ENCODE results near the gene AWAT2.
"Not testable (repeated sequence)": the region's sequence is repeated elsewhere in the genome, so short reads cannot be mapped to it uniquely, and the experiment has no call there.

Gene AWAT2

DNA sequence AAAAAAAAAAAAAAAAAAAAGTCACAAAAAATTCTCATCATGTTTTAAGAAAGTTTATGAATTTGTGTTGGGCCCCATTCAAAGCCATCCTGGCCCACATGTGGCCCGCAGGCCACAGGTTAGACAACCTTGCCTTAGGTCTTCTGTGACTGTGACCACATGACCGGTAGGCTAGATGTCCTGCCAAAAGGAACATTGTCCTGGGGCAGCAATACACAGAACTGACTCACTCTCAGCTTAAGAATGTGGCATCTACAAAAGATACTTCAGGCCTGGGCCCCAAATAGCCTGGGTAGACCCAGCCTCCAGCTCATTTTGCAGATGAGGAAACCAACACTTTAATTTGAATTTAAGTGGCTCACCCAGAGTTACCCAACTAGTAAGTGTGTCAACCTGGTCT, 10.0 kb downstream of the AWAT2 start:
- DNase-seq, result no peak

DNA sequence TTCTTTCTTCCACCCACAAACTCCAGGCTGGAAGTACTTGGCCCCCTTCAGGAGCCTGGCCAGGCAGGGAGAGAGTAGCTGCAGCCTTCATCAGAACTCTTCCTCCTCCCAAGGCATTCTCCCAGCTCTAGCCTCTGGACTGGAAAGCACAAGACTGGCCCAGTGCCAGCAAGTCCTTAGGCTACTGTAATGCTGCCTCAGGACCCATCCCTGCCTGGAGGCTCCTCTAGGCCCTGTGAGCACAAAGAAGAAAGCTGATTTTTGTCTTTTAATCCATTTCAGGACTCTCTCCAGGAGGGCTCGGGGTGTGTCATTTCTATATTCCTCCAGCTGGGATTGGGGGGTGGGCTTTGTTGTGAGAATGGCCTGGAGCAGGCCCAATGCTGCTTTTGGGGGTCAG, 10.8 kb downstream of the AWAT2 start:
- no peak for DNase-seq

DNA sequence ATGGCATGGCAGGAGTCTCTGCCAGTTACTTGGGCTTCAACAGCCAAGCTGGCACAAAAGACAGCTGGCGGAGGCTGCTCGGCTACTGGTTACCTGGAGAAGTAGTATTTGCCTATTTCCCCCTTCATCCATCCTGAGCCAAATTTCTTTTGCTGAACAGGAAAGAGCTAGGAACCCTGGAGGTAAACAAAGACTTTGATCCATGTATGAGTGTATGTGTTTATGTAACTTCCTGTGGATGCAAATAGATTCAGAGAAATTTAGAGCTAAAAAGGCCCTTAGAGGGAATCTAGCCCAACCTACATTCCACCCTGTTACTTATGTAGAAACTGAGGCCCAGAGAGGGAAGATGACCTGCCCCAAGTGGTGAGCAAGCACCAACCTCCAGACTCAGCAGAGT, 11.2 kb downstream of the AWAT2 start:
- no peak for DNase-seq

DNA sequence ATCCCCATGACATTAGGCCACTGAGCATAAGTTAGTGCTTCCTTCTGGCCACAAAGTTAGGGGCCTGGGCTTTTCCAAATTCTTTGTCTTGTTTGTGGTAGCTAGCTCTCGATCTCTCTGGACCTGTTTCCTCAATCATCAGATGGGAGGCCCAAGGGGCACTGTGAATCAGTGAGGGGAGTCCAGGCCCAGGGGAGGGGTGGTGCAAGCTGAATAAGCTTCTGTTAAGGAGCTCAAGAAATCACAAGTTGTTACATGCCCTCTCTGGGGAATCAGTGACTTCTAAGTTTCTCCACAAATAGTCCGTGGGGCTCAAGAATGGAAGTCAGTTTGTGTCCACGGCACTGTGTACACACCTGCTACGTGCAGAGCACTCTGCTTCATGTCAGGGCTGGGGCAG, 15.1 kb downstream of the AWAT2 start:
- no peak for DNase-seq

DNA sequence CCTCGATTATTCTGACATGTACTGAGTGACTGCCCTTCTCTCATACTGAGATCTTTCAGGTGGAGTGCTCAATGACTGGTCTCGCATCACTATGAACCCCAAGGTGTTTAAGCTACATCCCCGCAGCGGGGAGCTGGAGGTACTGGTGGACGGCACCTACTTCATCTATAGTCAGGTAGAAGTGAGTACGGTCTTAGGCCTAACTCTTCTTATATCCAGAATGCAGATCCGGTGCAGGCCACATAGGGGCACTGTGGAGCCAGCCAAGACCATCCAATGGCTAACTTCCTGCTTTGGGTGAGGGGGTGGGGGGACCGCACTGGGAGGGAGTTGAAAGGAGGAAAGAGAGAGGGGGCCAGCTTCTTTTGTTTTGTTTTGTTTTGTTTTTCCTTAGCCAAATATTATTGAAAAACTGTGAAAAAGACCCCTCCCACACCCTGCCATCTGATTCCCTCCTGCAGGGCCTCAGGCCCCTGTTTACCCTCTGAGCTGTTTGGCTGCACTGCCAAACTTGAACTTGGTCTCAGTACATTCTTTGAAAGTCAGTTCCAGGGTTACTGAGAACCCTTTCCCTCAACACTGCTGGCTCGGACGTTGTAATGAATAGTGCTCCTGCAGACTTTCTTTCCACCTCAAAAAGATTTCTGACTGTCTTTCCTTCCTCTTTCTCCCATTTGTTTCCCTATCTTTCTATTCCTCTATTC, 16.2 kb downstream of the AWAT2 start:
- peak; percentile 16 for DNase-seq

DNA sequence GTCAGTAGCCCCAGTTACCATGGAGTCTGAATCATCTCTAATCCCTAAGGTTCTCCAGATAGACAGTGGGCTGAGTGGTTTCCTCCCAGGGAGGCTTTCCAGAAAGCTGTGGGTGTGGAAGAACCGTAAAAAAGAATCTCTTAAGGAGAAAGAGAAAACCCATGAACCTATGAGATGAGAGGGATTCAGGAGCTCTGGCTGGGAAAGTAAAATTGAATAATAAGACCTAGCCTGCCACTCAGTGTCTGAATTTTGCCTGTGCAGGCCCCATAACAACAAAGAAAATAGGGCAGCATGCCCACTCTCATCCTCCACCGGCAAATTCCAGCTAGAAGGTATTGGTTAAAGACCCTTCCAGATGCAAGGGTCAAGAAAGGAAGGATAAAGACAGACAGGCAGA, 16.9 kb downstream of the AWAT2 start:
- no peak for DNase-seq

DNA sequence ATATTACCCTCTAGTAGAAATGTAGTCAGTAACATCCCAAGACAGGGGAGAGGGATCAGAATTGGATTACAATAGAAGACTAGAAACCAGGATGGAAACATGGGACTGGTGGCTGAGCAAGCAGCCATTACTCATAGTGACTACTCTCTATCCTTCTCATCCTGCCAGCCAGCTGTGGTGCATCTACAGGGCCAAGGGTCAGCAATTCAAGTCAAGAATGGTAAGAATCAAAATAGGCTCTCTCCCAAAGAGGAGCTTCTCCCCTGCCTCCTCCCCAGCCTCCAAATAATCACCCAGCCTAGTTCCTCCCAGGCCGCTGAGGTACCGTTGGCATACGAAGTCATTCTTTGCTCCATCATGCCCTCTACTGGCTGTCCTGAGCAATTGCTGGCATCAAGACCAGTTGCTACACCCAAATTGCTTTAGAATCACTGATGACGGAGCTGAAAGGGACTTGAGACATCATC, 19.4 kb downstream of the AWAT2 start:
- DNase-seq, result peak; percentile 22

DNA sequence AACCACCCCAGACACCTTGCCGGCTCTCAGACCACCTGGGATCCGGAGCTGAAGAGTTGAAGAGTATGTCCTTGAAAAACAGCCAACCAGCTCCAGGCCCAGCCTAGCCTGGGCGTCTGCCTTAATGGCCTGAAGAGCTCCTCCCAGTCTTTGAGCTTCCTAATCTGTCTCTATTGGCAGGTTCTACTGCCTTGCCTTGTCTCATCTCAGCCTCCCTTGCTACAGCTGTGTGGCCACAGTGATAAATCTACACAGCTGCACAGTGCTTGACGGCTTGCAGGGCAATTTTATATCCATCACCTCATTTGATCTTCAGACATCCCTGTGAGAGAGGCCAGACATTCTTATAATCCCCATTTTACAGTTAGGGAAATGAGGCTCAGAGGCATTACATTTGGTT, 19.9 kb downstream of the AWAT2 start:
- no peak for DNase-seq

DNA sequence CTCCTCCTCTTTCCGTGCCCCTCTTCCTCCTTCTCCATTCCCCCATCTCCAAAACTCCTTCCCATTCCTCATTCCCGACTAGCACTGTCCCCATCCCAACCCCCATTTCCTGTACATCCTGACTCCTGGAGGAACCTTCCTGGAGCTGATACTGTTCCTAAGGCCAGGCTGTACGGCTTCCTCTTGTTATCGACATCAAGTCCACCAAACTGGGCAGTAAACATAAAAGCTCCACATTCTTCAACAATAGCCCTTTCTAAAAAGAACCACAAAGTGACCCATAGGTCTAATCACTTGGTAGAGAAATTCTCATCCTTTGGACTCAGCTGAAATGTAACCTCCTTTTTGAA, 22.9 kb downstream of the AWAT2 start:
- DNase-seq, result no peak

DNA sequence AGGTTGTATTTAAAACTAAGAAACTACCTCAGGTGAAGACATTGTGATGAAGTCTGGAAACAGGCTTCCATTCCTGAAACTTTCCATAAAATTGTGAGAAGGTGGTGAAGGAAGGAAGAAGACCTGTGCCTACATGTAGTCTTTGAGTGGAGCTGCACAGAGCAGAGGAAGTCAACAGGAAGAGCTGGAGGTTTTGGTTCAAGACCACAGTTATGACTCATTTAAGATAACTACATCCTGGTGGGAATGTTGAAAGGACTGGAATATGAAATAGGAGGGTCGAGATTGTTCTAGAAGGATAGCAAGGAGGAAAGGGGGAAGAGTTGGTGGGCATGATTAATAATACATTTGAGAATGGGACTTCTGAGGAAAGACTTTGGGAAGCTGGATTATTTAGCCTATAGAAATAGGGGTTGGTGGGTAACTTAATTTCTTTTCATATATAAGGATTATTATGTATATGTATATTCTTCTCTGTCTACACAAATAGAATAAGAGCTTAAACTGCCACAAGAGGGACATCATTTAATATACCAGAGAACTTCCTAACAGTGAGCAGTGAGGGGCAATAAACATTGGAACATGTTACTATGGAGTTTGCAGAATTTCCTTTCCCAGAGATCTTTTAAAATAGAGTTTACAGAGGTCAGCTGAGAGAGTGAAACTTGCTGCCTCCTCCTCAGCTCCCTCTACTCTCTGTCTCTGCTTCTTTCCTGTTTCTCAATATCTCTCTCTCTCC, 23.5 kb downstream of the AWAT2 start:
- DNase-seq, result no peak

DNA sequence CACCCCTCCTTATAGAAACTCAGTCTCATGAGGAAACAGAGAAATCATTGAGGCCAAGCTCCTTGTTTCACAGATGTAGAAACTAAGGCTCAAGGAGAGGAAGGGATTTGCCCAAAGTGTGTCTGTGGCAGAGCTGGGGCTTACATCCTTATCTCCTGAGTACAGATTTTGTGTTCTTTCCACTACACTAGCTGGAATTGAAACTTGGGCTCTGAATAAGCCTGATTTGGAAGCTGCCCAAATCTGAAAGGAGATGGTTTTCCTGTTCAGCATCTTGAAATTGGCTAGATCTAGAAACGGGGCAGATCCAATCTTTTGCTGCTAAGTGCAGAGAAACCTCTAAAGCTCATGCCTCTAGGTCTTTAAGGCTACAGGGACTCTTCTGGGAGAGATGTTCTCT, 24.3 kb downstream of the AWAT2 start:
- DNase-seq, result no peak

DNA sequence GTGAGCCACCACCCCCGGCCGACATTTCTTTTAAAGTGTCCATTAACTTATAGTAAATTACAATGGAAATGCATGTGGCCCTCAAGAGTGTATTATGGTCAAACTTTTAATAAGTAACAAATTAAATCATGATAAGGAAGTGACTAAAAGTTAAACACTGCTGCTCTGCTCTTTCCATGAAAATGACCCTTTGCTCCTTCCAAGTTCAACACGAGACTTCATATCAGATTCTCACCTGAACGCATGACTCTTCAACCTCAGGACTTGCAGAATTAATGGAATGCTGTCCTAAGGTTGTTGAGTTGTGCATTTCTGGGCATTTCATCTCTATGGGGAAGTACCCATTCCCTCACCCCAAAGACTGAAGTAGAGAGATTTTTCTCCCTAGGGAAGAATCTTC, 27.1 kb downstream of the AWAT2 start:
- no peak for DNase-seq

DNA sequence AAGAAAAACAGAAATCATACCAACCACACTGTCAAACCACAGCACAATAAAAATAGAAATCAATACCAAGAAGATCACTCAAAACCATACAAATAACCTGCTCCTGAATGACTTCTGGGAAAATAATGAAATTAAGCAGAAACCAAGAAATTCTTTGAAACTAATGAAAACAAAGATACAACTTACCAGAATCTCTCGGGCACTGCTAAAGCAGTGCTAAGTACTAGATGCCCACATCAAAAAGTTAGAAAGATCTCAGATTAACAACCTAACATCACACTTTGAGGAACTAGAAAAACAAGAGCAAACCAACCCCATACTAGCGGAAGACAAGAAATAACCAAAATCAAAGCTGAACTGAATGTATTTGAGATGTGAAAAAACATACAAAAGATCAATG, 33.2 kb downstream of the AWAT2 start:
- DNase-seq, result no peak

DNA sequence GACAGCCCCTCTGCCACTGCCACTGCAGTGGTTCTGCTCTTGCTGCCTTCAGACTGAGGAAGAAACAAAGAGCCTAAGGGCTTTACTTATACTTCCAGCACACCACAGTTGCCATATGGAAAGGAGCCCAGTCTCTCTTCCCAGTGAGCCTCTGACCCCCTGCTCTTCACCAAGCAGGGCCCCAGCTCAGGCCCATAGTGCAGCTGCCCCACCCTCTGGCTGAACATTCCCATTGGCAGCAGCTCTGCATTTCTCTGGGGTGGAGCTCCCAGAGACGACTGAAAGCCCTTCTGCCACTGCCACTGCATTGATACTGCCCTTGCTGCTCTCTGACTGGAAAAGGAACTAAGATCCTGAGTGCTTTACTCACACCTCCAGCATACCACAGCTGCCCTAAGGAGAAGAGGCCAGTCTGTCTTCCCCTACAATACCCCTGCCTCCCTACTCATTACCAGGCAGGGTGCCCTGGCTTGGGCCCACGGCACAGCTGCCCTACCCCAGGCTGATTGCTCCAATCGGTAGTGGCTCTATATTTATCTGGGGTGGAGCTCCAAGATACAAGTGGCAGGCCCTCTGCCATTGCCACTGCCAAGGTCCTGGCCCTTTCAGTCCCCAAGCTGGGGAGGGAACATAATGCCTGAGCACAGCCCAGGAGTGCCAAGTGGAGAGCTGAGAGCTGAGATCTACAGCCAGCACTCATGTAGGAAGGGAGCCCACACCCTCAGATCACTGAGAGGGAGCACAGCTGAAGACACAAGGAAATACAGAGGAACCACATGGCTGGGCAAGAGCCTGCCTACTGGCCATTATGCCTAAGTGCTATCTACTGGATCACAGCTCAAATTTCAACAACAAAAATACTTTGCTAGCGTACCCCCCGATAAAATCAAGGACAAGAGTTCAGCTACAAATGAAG, 36.0 kb downstream of the AWAT2 start:
- DNase-seq, result no peak

DNA sequence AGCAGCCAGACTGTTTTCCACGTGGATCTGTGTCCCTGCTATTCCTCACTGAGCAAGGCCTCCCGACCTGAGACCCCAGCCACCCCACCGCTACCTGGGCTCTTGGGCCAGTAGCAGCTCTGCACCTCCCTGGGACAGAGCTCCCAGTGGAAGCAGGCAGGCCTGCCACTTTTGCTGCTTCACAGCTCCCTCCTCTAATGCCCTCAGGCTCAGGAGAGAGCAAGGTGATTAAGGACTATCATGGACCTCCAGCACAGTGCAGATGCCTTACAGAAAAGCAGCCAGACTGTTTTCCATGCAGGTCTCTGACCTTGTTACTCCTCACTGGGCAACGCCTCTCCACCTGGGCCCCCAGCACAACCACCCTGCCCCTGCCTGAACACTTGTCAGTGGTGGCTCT, 37.0 kb downstream of the AWAT2 start:
- no peak for DNase-seq

DNA sequence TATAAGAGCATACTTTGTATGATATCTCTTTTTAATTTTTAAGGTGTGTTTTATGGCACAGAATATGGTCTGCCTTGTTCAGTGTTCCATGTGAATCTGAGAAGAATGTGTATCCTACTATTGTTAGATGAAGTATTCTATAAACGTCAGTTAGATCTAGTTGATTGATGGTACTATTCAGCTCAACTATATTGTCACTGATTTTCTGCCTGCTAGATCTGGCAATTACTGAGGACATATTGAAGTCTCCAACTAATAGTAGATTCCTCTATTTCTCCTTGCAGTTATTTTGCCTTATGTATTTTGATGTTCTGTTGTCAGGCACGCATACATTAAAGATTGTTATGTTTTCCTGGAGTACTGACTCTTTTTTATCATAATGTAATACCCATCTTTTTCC, 39.8 kb downstream of the AWAT2 start:
- DNase-seq, result no peak

DNA sequence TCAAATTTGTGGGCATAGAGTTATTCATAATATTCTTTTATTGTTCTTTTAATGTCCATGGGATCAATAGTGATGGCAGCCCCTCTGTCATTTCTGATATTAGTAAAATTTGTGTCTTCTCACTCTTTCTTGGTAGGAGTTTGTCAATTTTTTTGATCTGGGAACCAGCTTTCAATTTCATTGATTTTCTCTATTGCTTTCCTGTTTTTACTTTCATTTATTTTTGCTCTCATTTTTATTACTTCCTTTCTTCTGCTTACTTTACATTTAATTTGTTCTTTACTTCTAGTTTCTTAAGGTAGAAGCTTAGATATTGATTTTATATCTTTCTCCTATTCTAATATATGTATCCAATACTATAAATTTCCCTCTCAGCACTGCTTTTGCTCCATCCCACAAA, 40.7 kb downstream of the AWAT2 start:
- DNase-seq, result no peak

DNA sequence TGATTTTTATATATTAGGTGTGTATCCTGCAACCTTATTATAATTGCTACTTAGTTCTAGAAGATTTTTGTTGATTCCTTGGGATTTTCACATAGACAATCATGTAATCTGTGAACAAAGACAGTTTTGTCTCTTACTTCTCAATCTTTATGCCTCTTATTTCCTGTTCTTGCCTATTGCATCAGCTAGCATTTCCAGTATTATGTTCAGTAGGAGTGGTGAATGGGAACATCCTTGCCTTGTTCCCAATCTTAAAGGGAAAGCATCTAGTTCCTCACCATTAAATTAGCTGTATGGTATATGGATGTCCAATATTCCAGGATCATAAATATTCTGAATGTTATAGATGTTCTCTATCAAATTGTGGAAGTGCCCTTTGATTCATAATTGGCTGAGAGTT, 41.8 kb downstream of the AWAT2 start:
- no peak for DNase-seq

DNA sequence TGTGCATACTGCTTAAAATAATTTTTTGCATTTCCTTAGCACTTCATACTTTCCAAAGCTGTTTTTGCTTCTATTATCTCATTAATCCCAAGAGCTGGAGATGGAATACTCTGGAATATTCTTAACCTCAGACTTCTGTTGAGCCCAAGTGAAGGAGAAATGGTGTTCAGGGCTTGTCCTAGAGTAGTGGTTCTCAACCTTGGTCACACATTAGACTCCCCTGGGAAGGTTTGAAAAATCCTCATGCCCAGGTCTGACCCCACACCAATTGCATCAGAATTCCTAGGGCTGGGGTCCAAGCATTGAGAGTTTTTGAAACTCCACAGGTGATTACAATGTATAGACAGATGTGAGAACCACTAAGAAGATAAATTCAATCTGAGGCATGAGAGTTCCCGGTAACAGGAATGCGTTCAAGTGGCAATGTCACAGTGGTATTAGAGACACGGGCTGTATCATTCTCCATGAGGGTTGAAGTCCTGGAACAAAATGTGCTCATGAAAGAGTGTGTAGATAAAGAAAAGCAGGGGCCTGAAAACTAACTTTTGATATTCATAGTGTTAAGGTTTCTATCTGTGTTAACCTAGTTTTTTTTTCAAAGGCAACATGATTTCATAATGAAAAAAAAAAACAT, 47.9 kb downstream of the AWAT2 start:
- no peak for DNase-seq

DNA sequence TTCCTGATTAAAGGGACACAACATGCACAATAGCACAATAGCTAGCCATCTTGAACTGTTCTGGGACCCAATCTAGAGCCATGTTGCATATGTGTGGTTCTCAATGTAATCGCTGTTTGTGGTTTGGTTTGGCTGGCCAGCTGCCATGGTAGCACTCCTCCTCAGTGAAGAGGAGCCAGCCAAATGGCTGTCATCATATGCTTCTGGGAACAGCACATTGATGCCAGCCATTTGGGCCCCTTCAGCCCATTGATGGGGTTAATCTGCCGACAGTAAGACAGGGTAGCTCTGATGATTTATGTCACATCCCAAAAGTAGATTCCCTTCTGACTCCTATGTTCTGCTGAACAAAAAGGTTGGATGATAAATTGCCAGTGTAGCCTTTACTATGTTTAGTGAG, 48.5 kb downstream of the AWAT2 start:
- no peak for DNase-seq

DNA sequence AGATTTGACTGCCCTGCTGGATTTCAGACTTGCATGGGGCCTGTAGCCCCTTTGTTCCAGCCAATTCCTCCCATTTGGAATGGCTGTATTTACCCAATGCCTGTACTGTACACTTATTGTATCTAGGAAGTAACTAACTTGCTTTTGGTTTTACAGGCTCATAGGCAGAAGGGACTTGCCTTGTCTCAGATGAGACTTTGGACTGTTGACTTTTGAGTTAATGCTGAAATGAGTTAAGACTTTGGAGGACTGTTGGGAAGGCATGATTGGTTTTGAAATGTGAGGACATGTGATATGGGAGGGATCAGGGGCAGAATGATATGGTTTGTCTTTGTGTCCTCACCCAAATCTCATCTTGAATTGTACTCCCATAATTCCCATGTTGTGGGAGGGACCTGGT, 51.4 kb downstream of the AWAT2 start:
- DNase-seq, result not testable (repeated sequence)

DNA sequence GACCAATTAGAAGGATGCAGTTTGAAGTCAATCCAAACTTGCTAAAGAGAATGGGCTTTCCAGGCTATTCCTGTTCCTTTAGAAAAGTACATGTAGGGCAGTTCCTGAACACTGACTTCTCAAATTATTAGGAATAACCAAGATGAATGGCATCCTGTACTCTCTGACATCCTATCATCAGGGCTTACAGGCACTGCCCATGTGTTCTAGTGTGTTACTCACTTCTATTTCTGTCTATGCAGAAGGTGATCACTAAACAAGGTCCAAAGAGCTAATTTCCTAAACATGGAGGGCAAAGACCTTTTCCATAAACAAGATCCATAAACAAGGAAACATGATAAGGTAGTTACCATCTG, 53.6 kb downstream of the AWAT2 start:
- no peak for DNase-seq

DNA sequence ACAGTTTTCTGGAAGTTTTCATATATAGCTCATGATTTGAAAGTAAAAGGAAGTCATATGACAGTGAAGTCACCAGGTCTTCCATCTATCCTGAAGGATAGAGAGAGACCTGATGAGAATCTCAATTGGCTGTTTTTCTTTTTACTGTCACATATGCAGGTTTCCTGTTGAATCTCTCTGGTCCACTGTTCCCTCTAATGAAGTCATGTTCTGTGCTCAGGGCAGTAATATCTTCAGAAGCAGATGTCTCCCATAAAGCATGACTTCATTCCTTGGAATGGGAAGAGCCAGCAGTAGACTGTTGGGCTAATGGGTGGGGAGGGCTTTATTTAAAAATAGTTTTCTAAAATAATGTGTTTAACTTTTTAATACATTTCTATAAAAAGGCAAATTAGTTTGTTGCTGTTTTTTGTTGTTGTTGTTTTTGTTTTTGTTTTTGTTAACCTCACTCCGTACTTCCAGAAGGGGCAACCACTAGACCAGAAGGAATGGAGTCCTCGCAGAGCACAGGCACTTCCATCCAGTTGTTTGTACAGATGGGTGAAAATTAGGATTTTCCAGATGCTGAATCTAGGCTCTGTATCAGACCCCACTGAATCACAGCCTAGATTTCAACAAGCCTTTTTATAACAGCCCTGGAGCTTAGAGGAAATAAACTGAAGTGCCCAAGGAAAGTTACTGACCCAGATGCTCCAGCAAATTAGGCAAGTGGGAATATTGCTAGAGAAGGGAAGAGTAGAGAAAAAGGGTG, 54.2 kb downstream of the AWAT2 start:
- DNase-seq, result no peak
